Nephron progenitor cell (in vitro differentiated cells): Measurements from ENCODE around the gene GPX2.

Source experiments
- DNase-seq: peaks from one replicate; pipeline ENCODE4 v3.0.0; 2021
- H3K27ac Mint-ChIP-seq: 2 replicates; pipeline ENCODE4 v1.8.0; 2021; ENCODE audit warnings: mild to moderate bottlenecking, moderate library complexity, mixed read lengths
- H3K27me3 Mint-ChIP-seq: 2 replicates; pipeline ENCODE4 v1.8.0; 2021; ENCODE audit warnings: mild to moderate bottlenecking, low read depth, mixed read lengths; ENCODE audit not compliant: poor library complexity
- H3K36me3 Mint-ChIP-seq: 2 replicates; pipeline ENCODE4 v1.8.0; 2021; ENCODE audit warnings: low read depth, mixed read lengths
- H3K4me1 Mint-ChIP-seq: 2 replicates; pipeline ENCODE4 v1.8.0; 2021; ENCODE audit warnings: mixed read lengths
- H3K4me3 Mint-ChIP-seq: 2 replicates; pipeline ENCODE4 v1.8.0; 2021; ENCODE audit warnings: mild to moderate bottlenecking, moderate library complexity, mixed read lengths
- H3K9me3 Mint-ChIP-seq: 2 replicates; pipeline ENCODE4 v1.8.0; 2021; ENCODE audit warnings: mild to moderate bottlenecking, moderate library complexity, mixed read lengths
- CTCF ChIP-seq: fragments of 200-600 bp; sonication (generic); IDR thresholded peaks from 2 replicates; pipeline ENCODE4 v1.5.0; 2021; ENCODE audit warnings: antibody characterized with exemption

Gene GPX2

DNA sequence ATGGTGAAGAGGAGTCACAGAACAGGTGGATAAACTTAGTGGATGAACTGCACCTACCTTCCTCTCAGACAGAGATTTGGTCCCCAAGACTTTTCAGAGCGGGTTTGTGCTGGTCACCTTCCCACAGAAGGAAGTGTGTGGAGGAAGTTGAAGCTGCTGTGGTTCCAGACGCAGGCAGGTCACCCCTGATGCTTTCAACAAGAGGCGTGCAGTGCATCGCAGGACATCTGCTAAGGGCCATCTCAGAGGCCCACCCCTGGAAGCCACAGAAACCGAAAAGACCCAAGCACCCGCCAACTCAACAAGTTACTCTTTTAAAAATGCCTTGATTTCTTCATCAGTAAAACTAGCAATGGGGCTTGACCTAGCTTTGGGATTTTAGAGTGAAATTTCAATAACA lies 1.0 kb upstream of the GPX2 start:
- Mint-ChIP-seq H3K4me1 (peaks cover 30% of the 10 kb centered on the region), H3K9me3 (no peaks in the 10 kb centered on the region), H3K27ac (no peak overlapping the region), H3K27me3 (peaks cover 4% of the 10 kb centered on the region), H3K36me3 (peaks cover 25% of the 10 kb centered on the region), H3K4me3 (no peak overlapping the region)
- no peak for DNase-seq
- no peak for TF ChIP-seq CTCF

GRCh38 chr14:64940336-64940910 lies 2.1 kb downstream of the GPX2 start:
- DNase-seq = no peak
- H3K9me3 Mint-ChIP-seq = no peaks in the 10 kb centered on the region
- H3K27me3 Mint-ChIP-seq = peaks cover 4% of the 10 kb centered on the region
- no peak overlapping the region for H3K4me3 Mint-ChIP-seq
- peak overlapping the region; percentile 17 for H3K27ac Mint-ChIP-seq
- H3K36me3 Mint-ChIP-seq = peaks cover 15% of the 10 kb centered on the region
- no peak for TF ChIP-seq CTCF
- H3K4me1 Mint-ChIP-seq = peaks cover 28% of the 10 kb centered on the region

DNA sequence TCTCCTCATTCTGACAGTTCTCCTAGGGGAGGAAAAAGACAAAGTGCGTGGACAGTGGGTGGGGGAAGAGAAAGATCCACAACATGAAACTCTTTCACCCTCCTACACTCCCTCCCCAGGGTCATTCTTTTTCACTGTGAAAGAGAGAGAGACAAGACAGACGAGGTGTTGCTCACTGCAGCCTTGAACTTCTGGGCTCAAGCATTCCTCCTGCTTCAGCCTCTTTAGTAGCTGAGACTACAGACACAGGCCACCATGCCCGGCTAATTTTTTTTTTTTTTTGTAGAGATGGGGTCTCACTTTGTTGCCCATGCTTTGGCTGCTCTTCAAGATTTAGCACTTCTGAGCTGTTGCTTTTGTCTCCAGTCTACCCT lies 2.7 kb downstream of the GPX2 start:
- DNase-seq = no peak
- Mint-ChIP-seq H3K36me3 (peaks cover 11% of the 10 kb centered on the region), H3K4me1 (peaks cover 28% of the 10 kb centered on the region), H3K9me3 (no peaks in the 10 kb centered on the region), H3K4me3 (no peak overlapping the region), H3K27ac (no peak overlapping the region), H3K27me3 (peaks cover 4% of the 10 kb centered on the region)
- TF ChIP-seq CTCF = no peak

- H3K4me1 Mint-ChIP-seq = peaks cover 28% of the 10 kb centered on the region
- H3K27ac Mint-ChIP-seq = peak overlapping the region; percentile 70
- DNase-seq = no peak
- no peaks in the 10 kb centered on the region for H3K9me3 Mint-ChIP-seq
- no peak for TF ChIP-seq CTCF
- H3K36me3 Mint-ChIP-seq = peaks cover 15% of the 10 kb centered on the region
- H3K4me3 Mint-ChIP-seq = no peak overlapping the region
- peaks cover 4% of the 10 kb centered on the region for H3K27me3 Mint-ChIP-seq
Measured at GRCh38 chr14:64938972-64939816, 3.4 kb downstream of the GPX2 start.

- H3K36me3 Mint-ChIP-seq = peaks cover 27% of the 10 kb centered on the region
- no peak overlapping the region for H3K27ac Mint-ChIP-seq
- H3K9me3 Mint-ChIP-seq = no peaks in the 10 kb centered on the region
- H3K4me1 Mint-ChIP-seq = peaks cover 28% of the 10 kb centered on the region
- no peak for DNase-seq
- no peak for TF ChIP-seq CTCF
- peaks cover 4% of the 10 kb centered on the region for H3K27me3 Mint-ChIP-seq
- H3K4me3 Mint-ChIP-seq = no peak overlapping the region
Measured at GRCh38 chr14:64937821-64938193, 4.7 kb downstream of the GPX2 start.
